Measurements from ENCODE around the gene MMP7. TPM values are rescaled to one million over a fixed set of nuclear protein-coding genes. Genes with fewer than 3 reads are reported as not detected.

MMP7 gene
- total and polyA plus RNA-seq, 2 experiments from 2014 or later, result not detected

GRCh38 chr11:102534261-102534872 lies 3.8 kb upstream of the MMP7 start:
- H3K27ac Mint-ChIP-seq, result no peak overlapping the region
- peaks cover under 1% of the 10 kb centered on the region; the same call in 1 of the 3 replicates for H3K4me1 Mint-ChIP-seq
- H3K27me3 Mint-ChIP-seq (ENCODE audit: insufficient read depth, low read depth, poor library complexity), result peaks cover 4% of the 10 kb centered on the region
- no peak overlapping the region for H3K4me3 Mint-ChIP-seq
- TF ChIP-seq CTCF (conservative IDR thresholded peaks at IDR 0.05; ENCODE audit: low read depth in 2 of 2) (peak; percentile 42 to 44), NANOG (IDR thresholded peaks at IDR 0.05; ENCODE audit: borderline replicate concordance) (no peak)
- Histone ChIP-seq H3F3A (replicated peaks; ENCODE audit: low read depth) (no peaks in the 10 kb centered on the region), H3K36me3 (ENCODE audit: insufficient read depth) (no peaks in the 10 kb centered on the region), H3K9me2 (ENCODE audit: insufficient read depth) (no peaks in the 10 kb centered on the region), H4K20me1 (replicated peaks; ENCODE audit: insufficient read depth) (no peaks in the 10 kb centered on the region), H3K27ac (ENCODE audit: low read depth) (no peak overlapping the region), H3K4me1 (ENCODE audit: insufficient read depth) (no peaks in the 10 kb centered on the region), H3K4me3 (no peak overlapping the region), H2AFZ (0 out of 2 replicates have a peak overlapping the region, but pooled peaks have one; percentile 80), H3K79me2 (replicated peaks; ENCODE audit: insufficient read depth) (no peaks in the 10 kb centered on the region), H3K27me3 (ENCODE audit: insufficient read depth) (no peaks in the 10 kb centered on the region), H3K4me2 (no peak overlapping the region)
- H3K36me3 Mint-ChIP-seq (ENCODE audit: low read depth), result no peaks in the 10 kb centered on the region
- ATAC-seq, result no peak
- H3K9me3 Mint-ChIP-seq, result no peaks in the 10 kb centered on the region
- DNase-seq (ENCODE audit: low spot score), result no peak

- H3K4me2 ChIP-seq, result no peak overlapping the region
- no peaks in the 10 kb centered on the region for H3F3A ChIP-seq (replicated peaks; ENCODE audit: low read depth)
- H3K36me3 Mint-ChIP-seq (ENCODE audit: low read depth), result no peaks in the 10 kb centered on the region
- no peaks in the 10 kb centered on the region for H3K9me2 ChIP-seq (ENCODE audit: insufficient read depth)
- no peaks in the 10 kb centered on the region for H3K9me3 Mint-ChIP-seq
- no peaks in the 10 kb centered on the region for H4K20me1 ChIP-seq (replicated peaks; ENCODE audit: insufficient read depth)
- no peak overlapping the region for H3K27ac Mint-ChIP-seq
- ATAC-seq (no peak), DNase-seq (ENCODE audit: low spot score) (no peak)
- H3K79me2 ChIP-seq (replicated peaks; ENCODE audit: insufficient read depth), result no peaks in the 10 kb centered on the region
- H3K4me3 ChIP-seq, result no peak overlapping the region
- H3K4me1 Mint-ChIP-seq, result peaks cover 2% of the 10 kb centered on the region; the same call in 2 of the 3 replicates
- no peak overlapping the region for H3K4me3 Mint-ChIP-seq
- no peak overlapping the region for H3K27ac ChIP-seq (ENCODE audit: low read depth)
- no peaks in the 10 kb centered on the region for H3K27me3 ChIP-seq (ENCODE audit: insufficient read depth)
- no peaks in the 10 kb centered on the region for H3K4me1 ChIP-seq (ENCODE audit: insufficient read depth)
- H3K27me3 Mint-ChIP-seq (ENCODE audit: insufficient read depth, low read depth, poor library complexity), result peaks cover 1% of the 10 kb centered on the region
- H2AFZ ChIP-seq, result no peak overlapping the region
- H3K36me3 ChIP-seq (ENCODE audit: insufficient read depth), result no peaks in the 10 kb centered on the region
- TF ChIP-seq ZNF331 (CRISPR knock-in tag; IDR thresholded peaks at IDR 0.05; ENCODE audit: low read depth) (no peak), NANOG (IDR thresholded peaks at IDR 0.05; ENCODE audit: borderline replicate concordance) (no peak), EZH2phosphoT487 (IDR thresholded peaks at IDR 0.05; ENCODE audit: unreplicated experiment) (no peak), STAT1 (IDR thresholded peaks at IDR 0.05; ENCODE audit: unreplicated experiment) (no peak), ZNF462 (CRISPR knock-in tag; IDR thresholded peaks at IDR 0.05) (no peak), JUNB (IDR thresholded peaks at IDR 0.05; ENCODE audit: unreplicated experiment) (no peak), ZNF114 (CRISPR knock-in tag; IDR thresholded peaks at IDR 0.05) (no peak), REST (IDR thresholded peaks at IDR 0.05; ENCODE audit: unreplicated experiment) (no peak), EZH2 (IDR thresholded peaks at IDR 0.05; ENCODE audit: low read depth, unreplicated experiment) (no peak)
Measured at GRCh38 chr11:102528618-102529017, 1.9 kb downstream of the MMP7 start.

All from GM23338 (cell line).